HEK293 (cell line): ENCODE results near the gene CSF2RB.

Experiments
- CTCF ChIA-PET: fragments of 350-600 bp; formaldehyde crosslinking; extraction: SDS; loops from one replicate; lab custom pipeline; 2021; ENCODE audit warnings: antibody characterized with exemption; lab: Yijun Ruan, JAX
- POLR2A ChIA-PET: fragments of 300-600 bp; formaldehyde crosslinking; extraction: SDS; loops from one replicate; lab custom pipeline; 2020; ENCODE audit warnings: antibody characterized with exemption, inconsistent platforms; lab: Yijun Ruan, JAX
- H3K27ac ChIP-seq: fragments of 200-500 bp; sonication (Bioruptor generic); 2 replicates; pipeline ENCODE4 v1.5.1; 2014; ENCODE audit warnings: low read depth, low read length, control low read depth, inconsistent platforms; ENCODE audit errors: extremely low read depth
- H3K36me3 ChIP-seq, 2 experiments: fragments of 200-500 bp in 1 of 2; sonication (Bioruptor generic) in 1 of 2; 1 replicate in 1 of 2; 2 replicates in 1 of 2; pipeline ENCODE4 v1.5.1; 2014 to 2017; ENCODE audit warnings: inconsistent platforms in 2 of 2, low read length in 2 of 2; ENCODE audit not compliant: control insufficient read depth in 2 of 2, insufficient read depth in 1 of 2
- H3K4me1 ChIP-seq: fragments of 200-500 bp; sonication (Bioruptor generic); 2 replicates; pipeline ENCODE4 v1.5.1; 2014; ENCODE audit warnings: mild to moderate bottlenecking, low read length, inconsistent platforms; ENCODE audit not compliant: control insufficient read depth, insufficient read depth
- H3K4me3 ChIP-seq: 2 replicates; pipeline ENCODE4 v1.5.1; 2011; ENCODE audit warnings: low read depth, mild to moderate bottlenecking, control low read depth, low read length, moderate library complexity
- H3K9me3 ChIP-seq: fragments of 200-500 bp; sonication (Bioruptor generic); 2 replicates; pipeline ENCODE4 v1.5.1; 2014; ENCODE audit warnings: low read depth, low read length, inconsistent platforms; ENCODE audit not compliant: control insufficient read depth, insufficient read depth
- HOXD13 ChIP-seq: sonication (generic); formaldehyde crosslinking; IDR thresholded peaks from 2 replicates; pipeline ENCODE4 v1.8.0; 2022; ENCODE audit warnings: missing genetic modification reagents, borderline replicate concordance
- ZEB2 ChIP-seq: fragments of 450-650 bp; formaldehyde crosslinking; IDR thresholded peaks from 2 replicates; pipeline ENCODE4 v1.5.1; 2016; ENCODE audit warnings: missing biosample characterization, missing genetic modification characterization
- ZFP41 ChIP-seq: fragments of 450-650 bp; formaldehyde crosslinking; IDR thresholded peaks from 2 replicates; pipeline ENCODE4 v1.5.1; 2016; ENCODE audit warnings: missing biosample characterization, missing genetic modification characterization, borderline replicate concordance
- ZNF138 ChIP-seq: fragments of 450-650 bp; formaldehyde crosslinking; IDR thresholded peaks from 2 replicates; pipeline ENCODE4 v1.5.1; 2016; ENCODE audit warnings: missing biosample characterization, missing genetic modification characterization, borderline replicate concordance
- ZNF23 ChIP-seq: fragments of 450-650 bp; formaldehyde crosslinking; IDR thresholded peaks from 2 replicates; pipeline ENCODE4 v1.5.1; 2016; ENCODE audit warnings: missing biosample characterization, missing genetic modification characterization, borderline replicate concordance
- ZNF391 ChIP-seq: fragments of 450-650 bp; formaldehyde crosslinking; IDR thresholded peaks from 2 replicates; pipeline ENCODE4 v1.5.1; 2016; ENCODE audit warnings: low read depth, missing biosample characterization, missing genetic modification characterization, borderline replicate concordance
- ZNF404 ChIP-seq: fragments of 450-650 bp; formaldehyde crosslinking; IDR thresholded peaks from 2 replicates; pipeline ENCODE4 v1.5.1; 2017; ENCODE audit warnings: missing biosample characterization, missing genetic modification characterization
- ZNF416 ChIP-seq: fragments of 450-650 bp; formaldehyde crosslinking; IDR thresholded peaks from 2 replicates; pipeline ENCODE4 v1.5.1; 2016; ENCODE audit warnings: missing biosample characterization, missing genetic modification characterization
- ZNF555 ChIP-seq: fragments of 450-650 bp; formaldehyde crosslinking; conservative IDR thresholded peaks from 2 replicates; pipeline ENCODE4 v1.5.1; 2017; ENCODE audit warnings: missing biosample characterization, mild to moderate bottlenecking, missing genetic modification characterization, inconsistent platforms
- ZNF626 ChIP-seq: fragments of 450-650 bp; sonication (Bioruptor Pico); formaldehyde crosslinking; IDR thresholded peaks from 2 replicates; pipeline ENCODE4 v1.5.1; 2018; ENCODE audit warnings: missing biosample characterization, missing genetic modification characterization, inconsistent platforms
- ZNF670 ChIP-seq: fragments of 450-650 bp; formaldehyde crosslinking; IDR thresholded peaks from 2 replicates; pipeline ENCODE4 v1.5.1; 2016; ENCODE audit warnings: missing biosample characterization, missing genetic modification characterization, low read depth
- ZNF830 ChIP-seq: fragments of 450-650 bp; IDR thresholded peaks from 2 replicates; pipeline ENCODE4 v1.5.0; 2018; ENCODE audit warnings: missing biosample characterization, missing genetic modification characterization, low read depth, mild to moderate bottlenecking, moderate library complexity
- TF ChIP-seq, protein P1 (sequence below): fragments of 450-650 bp; formaldehyde crosslinking; IDR thresholded peaks from 2 replicates; pipeline ENCODE4 v1.5.1; 2016; ENCODE audit warnings: missing biosample characterization, missing genetic modification characterization
- TF ChIP-seq, protein P2 (sequence below): fragments of 450-650 bp; formaldehyde crosslinking; IDR thresholded peaks from 2 replicates; pipeline ENCODE4 v1.5.1; 2016; ENCODE audit warnings: missing biosample characterization, missing genetic modification characterization
- TF ChIP-seq, protein P3 (sequence below): fragments of 450-650 bp; formaldehyde crosslinking; IDR thresholded peaks from 2 replicates; pipeline ENCODE4 v1.5.1; 2016; ENCODE audit warnings: missing biosample characterization, missing genetic modification characterization, borderline replicate concordance
- TF ChIP-seq, protein P4 (sequence below): fragments of 450-650 bp; formaldehyde crosslinking; IDR thresholded peaks from 2 replicates; pipeline ENCODE4 v1.5.1; 2017; ENCODE audit warnings: missing biosample characterization, missing genetic modification characterization

Gene CSF2RB

DNA sequence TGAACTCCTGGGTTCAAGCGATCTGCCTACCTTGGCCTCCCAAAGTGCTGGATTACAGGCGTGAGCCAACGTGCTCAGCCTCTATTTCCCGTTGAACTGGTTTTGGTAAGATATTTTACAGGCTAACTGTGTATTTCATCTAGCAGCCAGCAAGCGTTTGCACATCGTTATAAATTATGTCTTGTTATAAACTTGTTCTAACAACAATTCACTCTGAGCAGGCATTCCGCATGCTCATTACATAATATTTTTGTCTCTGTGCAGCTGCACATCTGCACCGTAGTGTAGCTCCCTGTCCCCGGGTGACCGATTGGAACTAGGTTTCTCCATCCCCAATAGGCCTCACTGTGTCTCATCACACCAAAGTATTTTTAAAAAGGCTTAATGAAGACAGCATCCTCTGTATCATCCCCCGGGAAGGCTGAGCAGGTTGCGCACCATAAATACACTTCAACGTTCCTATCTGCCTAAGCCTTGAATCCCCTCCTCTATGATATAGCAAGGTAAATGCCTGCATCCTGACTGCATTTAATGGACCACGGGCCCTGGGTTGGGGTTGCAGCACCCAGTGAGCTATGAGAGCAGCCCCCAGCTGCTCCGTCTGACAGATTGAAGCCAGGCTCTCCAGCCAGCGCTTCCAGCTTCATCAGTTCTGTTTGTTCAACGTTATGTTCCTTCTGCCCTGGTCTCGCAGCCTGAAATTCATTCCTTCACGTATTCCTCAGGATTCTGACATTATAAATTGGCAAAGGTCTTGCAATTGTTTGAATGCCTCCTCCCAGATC, 58.1 kb downstream of the CSF2RB start:
- Histone ChIP-seq H3K36me3 (no peaks in the 10 kb centered on the region), H3K27ac (no peak overlapping the region), H3K4me1 (no peaks in the 10 kb centered on the region), H3K4me3 (no peak overlapping the region), H3K9me3 (no peaks in the 10 kb centered on the region)
- CTCF ChIA-PET = interaction anchor here (1.3 to 5.9 kb wide), 2 partner anchors 115 to 190 kb away, joined by 5 to 38 read pairs; no protein-coding TSS in a partner anchor
- TF ChIP-seq ZNF404 (no peak), ZEB2 (tag by site-specific recombination) (no peak), ZNF391 (tag by site-specific recombination) (no peak), ZNF23 (tag by site-specific recombination) (no peak), HOXD13 (CRISPR knock-in tag) (no peak), ZNF138 (tag by site-specific recombination) (no peak), ZNF626 (tag by site-specific recombination) (no peak), ZNF830 (tag by site-specific recombination) (no peak)
- TF ChIP-seq, protein P1, sequence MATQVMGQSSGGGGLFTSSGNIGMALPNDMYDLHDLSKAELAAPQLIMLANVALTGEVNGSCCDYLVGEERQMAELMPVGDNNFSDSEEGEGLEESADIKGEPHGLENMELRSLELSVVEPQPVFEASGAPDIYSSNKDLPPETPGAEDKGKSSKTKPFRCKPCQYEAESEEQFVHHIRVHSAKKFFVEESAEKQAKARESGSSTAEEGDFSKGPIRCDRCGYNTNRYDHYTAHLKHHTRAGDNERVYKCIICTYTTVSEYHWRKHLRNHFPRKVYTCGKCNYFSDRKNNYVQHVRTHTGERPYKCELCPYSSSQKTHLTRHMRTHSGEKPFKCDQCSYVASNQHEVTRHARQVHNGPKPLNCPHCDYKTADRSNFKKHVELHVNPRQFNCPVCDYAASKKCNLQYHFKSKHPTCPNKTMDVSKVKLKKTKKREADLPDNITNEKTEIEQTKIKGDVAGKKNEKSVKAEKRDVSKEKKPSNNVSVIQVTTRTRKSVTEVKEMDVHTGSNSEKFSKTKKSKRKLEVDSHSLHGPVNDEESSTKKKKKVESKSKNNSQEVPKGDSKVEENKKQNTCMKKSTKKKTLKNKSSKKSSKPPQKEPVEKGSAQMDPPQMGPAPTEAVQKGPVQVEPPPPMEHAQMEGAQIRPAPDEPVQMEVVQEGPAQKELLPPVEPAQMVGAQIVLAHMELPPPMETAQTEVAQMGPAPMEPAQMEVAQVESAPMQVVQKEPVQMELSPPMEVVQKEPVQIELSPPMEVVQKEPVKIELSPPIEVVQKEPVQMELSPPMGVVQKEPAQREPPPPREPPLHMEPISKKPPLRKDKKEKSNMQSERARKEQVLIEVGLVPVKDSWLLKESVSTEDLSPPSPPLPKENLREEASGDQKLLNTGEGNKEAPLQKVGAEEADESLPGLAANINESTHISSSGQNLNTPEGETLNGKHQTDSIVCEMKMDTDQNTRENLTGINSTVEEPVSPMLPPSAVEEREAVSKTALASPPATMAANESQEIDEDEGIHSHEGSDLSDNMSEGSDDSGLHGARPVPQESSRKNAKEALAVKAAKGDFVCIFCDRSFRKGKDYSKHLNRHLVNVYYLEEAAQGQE (tag by site-specific recombination) = no peak
- TF ChIP-seq, protein P2, sequence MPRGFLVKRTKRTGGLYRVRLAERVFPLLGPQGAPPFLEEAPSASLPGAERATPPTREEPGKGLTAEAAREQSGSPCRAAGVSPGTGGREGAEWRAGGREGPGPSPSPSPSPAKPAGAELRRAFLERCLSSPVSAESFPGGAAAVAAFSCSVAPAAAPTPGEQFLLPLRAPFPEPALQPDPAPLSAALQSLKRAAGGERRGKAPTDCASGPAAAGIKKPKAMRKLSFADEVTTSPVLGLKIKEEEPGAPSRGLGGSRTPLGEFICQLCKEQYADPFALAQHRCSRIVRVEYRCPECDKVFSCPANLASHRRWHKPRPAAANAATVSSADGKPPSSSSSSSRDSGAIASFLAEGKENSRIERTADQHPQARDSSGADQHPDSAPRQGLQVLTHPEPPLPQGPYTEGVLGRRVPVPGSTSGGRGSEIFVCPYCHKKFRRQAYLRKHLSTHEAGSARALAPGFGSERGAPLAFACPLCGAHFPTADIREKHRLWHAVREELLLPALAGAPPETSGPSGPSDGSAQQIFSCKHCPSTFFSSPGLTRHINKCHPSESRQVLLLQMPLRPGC (tag by site-specific recombination) = no peak
- TF ChIP-seq, protein P3, sequence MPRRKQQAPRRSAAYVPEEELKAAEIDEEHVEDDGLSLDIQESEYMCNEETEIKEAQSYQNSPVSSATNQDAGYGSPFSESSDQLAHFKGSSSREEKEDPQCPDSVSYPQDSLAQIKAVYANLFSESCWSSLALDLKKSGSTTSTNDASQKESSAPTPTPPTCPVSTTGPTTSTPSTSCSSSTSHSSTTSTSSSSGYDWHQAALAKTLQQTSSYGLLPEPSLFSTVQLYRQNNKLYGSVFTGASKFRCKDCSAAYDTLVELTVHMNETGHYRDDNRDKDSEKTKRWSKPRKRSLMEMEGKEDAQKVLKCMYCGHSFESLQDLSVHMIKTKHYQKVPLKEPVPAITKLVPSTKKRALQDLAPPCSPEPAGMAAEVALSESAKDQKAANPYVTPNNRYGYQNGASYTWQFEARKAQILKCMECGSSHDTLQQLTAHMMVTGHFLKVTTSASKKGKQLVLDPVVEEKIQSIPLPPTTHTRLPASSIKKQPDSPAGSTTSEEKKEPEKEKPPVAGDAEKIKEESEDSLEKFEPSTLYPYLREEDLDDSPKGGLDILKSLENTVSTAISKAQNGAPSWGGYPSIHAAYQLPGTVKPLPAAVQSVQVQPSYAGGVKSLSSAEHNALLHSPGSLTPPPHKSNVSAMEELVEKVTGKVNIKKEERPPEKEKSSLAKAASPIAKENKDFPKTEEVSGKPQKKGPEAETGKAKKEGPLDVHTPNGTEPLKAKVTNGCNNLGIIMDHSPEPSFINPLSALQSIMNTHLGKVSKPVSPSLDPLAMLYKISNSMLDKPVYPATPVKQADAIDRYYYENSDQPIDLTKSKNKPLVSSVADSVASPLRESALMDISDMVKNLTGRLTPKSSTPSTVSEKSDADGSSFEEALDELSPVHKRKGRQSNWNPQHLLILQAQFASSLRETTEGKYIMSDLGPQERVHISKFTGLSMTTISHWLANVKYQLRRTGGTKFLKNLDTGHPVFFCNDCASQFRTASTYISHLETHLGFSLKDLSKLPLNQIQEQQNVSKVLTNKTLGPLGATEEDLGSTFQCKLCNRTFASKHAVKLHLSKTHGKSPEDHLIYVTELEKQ (tag by site-specific recombination) = no peak
- TF ChIP-seq, protein P4, sequence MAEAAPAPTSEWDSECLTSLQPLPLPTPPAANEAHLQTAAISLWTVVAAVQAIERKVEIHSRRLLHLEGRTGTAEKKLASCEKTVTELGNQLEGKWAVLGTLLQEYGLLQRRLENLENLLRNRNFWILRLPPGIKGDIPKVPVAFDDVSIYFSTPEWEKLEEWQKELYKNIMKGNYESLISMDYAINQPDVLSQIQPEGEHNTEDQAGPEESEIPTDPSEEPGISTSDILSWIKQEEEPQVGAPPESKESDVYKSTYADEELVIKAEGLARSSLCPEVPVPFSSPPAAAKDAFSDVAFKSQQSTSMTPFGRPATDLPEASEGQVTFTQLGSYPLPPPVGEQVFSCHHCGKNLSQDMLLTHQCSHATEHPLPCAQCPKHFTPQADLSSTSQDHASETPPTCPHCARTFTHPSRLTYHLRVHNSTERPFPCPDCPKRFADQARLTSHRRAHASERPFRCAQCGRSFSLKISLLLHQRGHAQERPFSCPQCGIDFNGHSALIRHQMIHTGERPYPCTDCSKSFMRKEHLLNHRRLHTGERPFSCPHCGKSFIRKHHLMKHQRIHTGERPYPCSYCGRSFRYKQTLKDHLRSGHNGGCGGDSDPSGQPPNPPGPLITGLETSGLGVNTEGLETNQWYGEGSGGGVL = no peak
- POLR2A ChIA-PET = no interaction called here

DNA sequence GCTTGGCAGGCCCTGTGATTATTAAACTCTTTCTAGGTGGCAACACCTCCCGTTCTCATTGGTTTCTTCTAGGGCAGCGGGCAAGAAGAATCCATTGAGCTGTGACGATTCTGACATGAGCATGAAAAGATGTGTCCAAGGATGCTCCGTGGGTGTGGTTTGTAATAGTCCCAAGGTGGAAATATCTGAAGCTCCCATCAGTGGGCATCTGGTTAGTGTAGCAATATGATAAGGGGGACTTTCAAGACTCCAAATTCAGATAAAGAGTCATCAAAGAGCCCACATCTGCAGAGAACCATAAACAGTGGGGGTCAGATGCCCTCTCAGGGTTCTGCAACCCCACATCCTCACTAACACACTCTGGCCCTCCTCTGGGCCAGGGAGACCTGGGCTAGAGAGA, 63.2 kb downstream of the CSF2RB start:
- no peak overlapping the region for H3K4me3 ChIP-seq
- no peaks in the 10 kb centered on the region for H3K4me1 ChIP-seq
- H3K27ac ChIP-seq = no peak overlapping the region
- H3K9me3 ChIP-seq = no peaks in the 10 kb centered on the region
- ChIA-PET POLR2A (interaction anchor here (0.7 kb wide), 1 partner anchor 13 kb away, joined by 10 read pairs; no protein-coding TSS in a partner anchor), CTCF (interaction anchor here (0.6 to 10.3 kb wide), 20 partner anchors 8 to 430 kb away, joined by 3 to 104 read pairs (median 4); partner anchors contain the start of gene KCTD17)
- no peaks in the 10 kb centered on the region for H3K36me3 ChIP-seq
- TF ChIP-seq ZNF416 = no peak
- TF ChIP-seq HOXD13 (CRISPR knock-in tag) = no peak
- TF ChIP-seq ZNF555 (tag by site-specific recombination) = no peak
- TF ChIP-seq ZFP41 (tag by site-specific recombination) = no peak
- TF ChIP-seq ZNF670 = no peak
